ENCODE measurements around the gene ZNF70. TPM values are rescaled to one million over a fixed set of nuclear protein-coding genes. Genes with fewer than 3 reads are reported as not detected.

Gene ZNF70
- total and polyA plus RNA-seq, 2 of the 13 experiments (the other 11 are each of a cell fraction or from before 2014, with no cell fraction given): 0.62 to 3.6 TPM

DNA sequence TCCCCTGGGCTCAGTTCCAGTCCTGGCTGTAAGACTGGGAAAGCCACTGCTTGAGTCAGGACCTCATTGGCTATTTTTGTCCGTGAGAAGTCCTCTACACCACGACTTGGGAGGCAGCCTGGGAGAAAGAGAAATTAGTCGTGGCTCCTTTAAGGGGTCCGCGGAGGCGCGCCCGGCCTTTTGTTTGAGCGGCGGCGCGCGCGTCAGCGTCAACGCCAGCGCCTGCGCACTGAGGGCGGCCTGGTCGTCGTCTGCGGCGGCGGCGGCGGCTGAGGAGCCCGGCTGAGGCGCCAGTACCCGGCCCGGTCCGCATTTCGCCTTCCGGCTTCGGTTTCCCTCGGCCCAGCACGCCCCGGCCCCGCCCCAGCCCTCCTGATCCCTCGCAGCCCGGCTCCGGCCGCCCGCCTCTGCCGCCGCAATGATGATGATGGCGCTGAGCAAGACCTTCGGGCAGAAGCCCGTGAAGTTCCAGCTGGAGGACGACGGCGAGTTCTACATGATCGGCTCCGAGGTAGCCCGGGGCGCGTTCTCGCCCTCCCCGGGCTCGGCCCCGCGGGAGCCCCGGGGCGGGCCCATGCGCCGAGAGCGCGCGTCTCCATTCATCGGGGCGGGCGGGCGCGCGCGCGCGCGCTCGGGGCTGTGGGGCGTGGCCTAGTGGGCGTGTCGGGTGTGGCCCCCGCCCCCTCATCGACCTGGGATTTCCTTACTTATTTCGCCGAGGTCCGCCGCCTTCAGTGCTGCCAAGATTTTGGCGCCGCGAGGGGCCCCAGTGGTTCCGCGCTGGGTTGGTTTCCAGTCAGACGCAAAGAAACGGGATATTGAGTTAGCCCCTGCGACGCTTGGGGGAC is 36.1 kb upstream of the ZNF70 start, which contains the start of gene SMARCB1 (continued):
- TF ChIP-seq, protein P1, sequence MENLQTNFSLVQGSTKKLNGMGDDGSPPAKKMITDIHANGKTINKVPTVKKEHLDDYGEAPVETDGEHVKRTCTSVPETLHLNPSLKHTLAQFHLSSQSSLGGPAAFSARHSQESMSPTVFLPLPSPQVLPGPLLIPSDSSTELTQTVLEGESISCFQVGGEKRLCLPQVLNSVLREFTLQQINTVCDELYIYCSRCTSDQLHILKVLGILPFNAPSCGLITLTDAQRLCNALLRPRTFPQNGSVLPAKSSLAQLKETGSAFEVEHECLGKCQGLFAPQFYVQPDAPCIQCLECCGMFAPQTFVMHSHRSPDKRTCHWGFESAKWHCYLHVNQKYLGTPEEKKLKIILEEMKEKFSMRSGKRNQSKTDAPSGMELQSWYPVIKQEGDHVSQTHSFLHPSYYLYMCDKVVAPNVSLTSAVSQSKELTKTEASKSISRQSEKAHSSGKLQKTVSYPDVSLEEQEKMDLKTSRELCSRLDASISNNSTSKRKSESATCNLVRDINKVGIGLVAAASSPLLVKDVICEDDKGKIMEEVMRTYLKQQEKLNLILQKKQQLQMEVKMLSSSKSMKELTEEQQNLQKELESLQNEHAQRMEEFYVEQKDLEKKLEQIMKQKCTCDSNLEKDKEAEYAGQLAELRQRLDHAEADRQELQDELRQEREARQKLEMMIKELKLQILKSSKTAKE (CRISPR knock-in tag; IDR thresholded peaks at IDR 0.05; ENCODE audit: borderline replicate concordance): no peak
- TF ChIP-seq, protein P2, sequence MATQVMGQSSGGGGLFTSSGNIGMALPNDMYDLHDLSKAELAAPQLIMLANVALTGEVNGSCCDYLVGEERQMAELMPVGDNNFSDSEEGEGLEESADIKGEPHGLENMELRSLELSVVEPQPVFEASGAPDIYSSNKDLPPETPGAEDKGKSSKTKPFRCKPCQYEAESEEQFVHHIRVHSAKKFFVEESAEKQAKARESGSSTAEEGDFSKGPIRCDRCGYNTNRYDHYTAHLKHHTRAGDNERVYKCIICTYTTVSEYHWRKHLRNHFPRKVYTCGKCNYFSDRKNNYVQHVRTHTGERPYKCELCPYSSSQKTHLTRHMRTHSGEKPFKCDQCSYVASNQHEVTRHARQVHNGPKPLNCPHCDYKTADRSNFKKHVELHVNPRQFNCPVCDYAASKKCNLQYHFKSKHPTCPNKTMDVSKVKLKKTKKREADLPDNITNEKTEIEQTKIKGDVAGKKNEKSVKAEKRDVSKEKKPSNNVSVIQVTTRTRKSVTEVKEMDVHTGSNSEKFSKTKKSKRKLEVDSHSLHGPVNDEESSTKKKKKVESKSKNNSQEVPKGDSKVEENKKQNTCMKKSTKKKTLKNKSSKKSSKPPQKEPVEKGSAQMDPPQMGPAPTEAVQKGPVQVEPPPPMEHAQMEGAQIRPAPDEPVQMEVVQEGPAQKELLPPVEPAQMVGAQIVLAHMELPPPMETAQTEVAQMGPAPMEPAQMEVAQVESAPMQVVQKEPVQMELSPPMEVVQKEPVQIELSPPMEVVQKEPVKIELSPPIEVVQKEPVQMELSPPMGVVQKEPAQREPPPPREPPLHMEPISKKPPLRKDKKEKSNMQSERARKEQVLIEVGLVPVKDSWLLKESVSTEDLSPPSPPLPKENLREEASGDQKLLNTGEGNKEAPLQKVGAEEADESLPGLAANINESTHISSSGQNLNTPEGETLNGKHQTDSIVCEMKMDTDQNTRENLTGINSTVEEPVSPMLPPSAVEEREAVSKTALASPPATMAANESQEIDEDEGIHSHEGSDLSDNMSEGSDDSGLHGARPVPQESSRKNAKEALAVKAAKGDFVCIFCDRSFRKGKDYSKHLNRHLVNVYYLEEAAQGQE (IDR thresholded peaks at IDR 0.05; ENCODE audit: borderline replicate concordance in 1 of 2, low read depth in 1 of 2, low read length in 2 of 2): no peak
- TF ChIP-seq ZEB1 (IDR thresholded peaks at IDR 0.05; ENCODE audit: insufficient replicate concordance, low read depth) (no peak), ARNT (IDR thresholded peaks at IDR 0.05) (no peak), ATF7-NPFF (CRISPR knock-in tag; IDR thresholded peaks at IDR 0.05; ENCODE audit: low read depth) (no peak; the same call in 1 of the 2 replicates), ZFAT (CRISPR knock-in tag; conservative IDR thresholded peaks at IDR 0.05) (no peak), RCOR2 (CRISPR knock-in tag; IDR thresholded peaks at IDR 0.05) (no peak), ZNF567 (CRISPR knock-in tag; IDR thresholded peaks at IDR 0.05; ENCODE audit: borderline replicate concordance) (peak; percentile 24; the same call in 1 of the 2 replicates), NPAS2 (CRISPR knock-in tag; IDR thresholded peaks at IDR 0.05; ENCODE audit: borderline replicate concordance) (no peak), ZBTB8A (CRISPR knock-in tag; IDR thresholded peaks at IDR 0.05; ENCODE audit: borderline replicate concordance, low read depth) (peak; percentile 45; the same call in 1 of the 2 replicates), KDM3A (CRISPR knock-in tag; IDR thresholded peaks at IDR 0.05; ENCODE audit: low read depth) (peak; percentile 62; the same call in 1 of the 2 replicates), FOXK1 (CRISPR knock-in tag; IDR thresholded peaks at IDR 0.05; ENCODE audit: borderline replicate concordance, low read depth) (no peak), ELF1 (CRISPR knock-in tag; IDR thresholded peaks at IDR 0.05) (no peak)
- TF ChIP-seq, protein P3, sequence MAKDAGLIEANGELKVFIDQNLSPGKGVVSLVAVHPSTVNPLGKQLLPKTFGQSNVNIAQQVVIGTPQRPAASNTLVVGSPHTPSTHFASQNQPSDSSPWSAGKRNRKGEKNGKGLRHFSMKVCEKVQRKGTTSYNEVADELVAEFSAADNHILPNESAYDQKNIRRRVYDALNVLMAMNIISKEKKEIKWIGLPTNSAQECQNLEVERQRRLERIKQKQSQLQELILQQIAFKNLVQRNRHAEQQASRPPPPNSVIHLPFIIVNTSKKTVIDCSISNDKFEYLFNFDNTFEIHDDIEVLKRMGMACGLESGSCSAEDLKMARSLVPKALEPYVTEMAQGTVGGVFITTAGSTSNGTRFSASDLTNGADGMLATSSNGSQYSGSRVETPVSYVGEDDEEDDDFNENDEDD (CRISPR knock-in tag; IDR thresholded peaks at IDR 0.05; ENCODE audit: borderline replicate concordance): peak; percentile 10; the same call in 1 of the 2 replicates
- TF ChIP-seq, protein P4, sequence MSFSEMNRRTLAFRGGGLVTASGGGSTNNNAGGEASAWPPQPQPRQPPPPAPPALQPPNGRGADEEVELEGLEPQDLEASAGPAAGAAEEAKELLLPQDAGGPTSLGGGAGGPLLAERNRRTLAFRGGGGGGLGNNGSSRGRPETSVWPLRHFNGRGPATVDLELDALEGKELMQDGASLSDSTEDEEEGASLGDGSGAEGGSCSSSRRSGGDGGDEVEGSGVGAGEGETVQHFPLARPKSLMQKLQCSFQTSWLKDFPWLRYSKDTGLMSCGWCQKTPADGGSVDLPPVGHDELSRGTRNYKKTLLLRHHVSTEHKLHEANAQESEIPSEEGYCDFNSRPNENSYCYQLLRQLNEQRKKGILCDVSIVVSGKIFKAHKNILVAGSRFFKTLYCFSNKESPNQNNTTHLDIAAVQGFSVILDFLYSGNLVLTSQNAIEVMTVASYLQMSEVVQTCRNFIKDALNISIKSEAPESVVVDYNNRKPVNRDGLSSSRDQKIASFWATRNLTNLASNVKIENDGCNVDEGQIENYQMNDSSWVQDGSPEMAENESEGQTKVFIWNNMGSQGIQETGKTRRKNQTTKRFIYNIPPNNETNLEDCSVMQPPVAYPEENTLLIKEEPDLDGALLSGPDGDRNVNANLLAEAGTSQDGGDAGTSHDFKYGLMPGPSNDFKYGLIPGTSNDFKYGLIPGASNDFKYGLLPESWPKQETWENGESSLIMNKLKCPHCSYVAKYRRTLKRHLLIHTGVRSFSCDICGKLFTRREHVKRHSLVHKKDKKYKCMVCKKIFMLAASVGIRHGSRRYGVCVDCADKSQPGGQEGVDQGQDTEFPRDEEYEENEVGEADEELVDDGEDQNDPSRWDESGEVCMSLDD (CRISPR knock-in tag; IDR thresholded peaks at IDR 0.05; ENCODE audit: borderline replicate concordance): no peak
- TF ChIP-seq, protein P5, sequence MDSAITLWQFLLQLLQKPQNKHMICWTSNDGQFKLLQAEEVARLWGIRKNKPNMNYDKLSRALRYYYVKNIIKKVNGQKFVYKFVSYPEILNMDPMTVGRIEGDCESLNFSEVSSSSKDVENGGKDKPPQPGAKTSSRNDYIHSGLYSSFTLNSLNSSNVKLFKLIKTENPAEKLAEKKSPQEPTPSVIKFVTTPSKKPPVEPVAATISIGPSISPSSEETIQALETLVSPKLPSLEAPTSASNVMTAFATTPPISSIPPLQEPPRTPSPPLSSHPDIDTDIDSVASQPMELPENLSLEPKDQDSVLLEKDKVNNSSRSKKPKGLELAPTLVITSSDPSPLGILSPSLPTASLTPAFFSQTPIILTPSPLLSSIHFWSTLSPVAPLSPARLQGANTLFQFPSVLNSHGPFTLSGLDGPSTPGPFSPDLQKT (CRISPR knock-in tag; IDR thresholded peaks at IDR 0.05; ENCODE audit: borderline replicate concordance): no peak
